M059J (cell line): ENCODE data around the gene TBC1D8. TPM values are rescaled to one million over a fixed set of nuclear protein-coding genes. Genes with fewer than 3 reads are reported as not detected.

Experiments used
- DNase-seq: peaks from one replicate; pipeline ENCODE4 v3.0.0-alpha.2; 2012; ENCODE audit warnings: low read depth
- total RNA-seq: library from RNA; depleted of rRNA; stranded (reverse); fragments of >200 nt; shearing (Covaris generic); gene quantifications from 2 replicates; pipeline ENCODE4 v1.2.3, GENCODE V29; 2014

The TBC1D8 gene
- total RNA-seq, 1 experiment from 2014 or later: 9.3 TPM

GRCh38 chr2:101135412-101136296 lies 15.5 kb downstream of the TBC1D8 start:
- no peak for DNase-seq

DNA sequence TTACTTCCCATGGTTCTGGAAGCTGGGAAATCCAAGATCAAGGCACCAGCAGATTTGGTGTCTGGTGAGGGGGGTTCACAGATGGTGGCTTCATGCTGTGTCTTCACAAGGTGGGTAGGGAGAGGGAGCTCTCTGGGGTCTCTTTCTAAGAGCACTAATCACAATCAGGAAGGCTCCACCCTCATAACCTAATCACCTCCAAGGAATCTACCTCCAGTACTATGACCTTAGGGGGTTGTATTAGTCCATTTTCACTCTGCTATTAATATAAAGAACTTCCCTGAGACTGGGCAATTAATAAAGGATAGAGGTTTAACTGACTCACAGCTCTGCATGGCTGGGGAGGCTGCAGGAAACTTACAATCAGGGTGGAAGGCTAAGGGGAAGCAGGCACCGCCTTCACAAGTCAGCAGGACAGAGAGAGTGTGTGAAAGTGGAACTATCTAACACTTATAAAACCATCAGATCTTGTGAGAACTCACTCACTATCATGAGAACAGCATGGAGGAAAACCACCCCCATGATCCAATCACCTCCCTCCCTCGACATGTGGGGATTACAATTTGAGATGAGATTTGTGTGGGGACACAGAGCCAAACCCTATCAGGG lies 17.6 kb downstream of the TBC1D8 start:
- DNase-seq: no peak

GRCh38 chr2:101132202-101132601 lies 19.0 kb downstream of the TBC1D8 start:
- no peak for DNase-seq

DNA sequence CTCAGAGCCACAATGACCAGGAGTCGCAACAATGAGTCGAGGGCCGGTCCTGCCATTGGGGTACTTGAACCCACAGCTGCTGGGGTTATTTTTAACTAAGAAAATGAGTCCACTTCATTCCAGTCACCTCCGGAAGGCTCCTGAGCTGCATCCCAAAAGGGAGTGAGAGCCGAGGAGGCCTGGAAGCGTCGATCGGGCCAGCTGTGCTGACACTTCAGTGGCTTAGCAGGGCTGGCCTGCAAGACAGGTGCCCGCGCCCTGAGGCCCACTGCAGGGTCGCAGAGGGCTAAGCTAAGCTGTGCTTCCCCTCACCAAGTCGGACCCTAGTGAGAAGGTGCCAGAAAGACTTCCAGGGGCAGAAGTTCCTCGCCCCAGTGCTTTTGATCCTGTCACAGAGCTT lies 21.1 kb downstream of the TBC1D8 start:
- no peak for DNase-seq

- no peak for DNase-seq
These were observed 23.7 kb downstream of the TBC1D8 start for GRCh38 chr2:101127319-101128056.

DNA sequence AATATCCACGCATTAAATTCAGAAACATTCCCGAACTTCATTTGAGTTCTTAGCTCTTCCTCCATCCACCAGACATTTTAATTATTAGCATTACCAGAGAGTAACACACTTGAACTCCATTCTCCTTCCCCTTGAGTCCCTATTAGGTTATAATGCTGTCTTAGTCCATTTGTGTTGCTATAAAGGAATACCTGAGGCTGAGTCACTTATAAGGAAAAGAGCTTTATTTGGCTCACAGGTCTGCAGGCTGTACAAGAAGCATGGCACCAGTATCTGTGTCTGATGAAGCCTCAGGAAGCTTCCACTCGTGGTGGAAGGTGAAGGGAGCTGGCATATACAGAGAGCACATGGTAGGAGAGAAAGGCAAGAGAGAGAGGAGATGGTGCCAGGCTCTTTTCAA lies 25.4 kb downstream of the TBC1D8 start:
- peak; percentile 44 for DNase-seq

DNA sequence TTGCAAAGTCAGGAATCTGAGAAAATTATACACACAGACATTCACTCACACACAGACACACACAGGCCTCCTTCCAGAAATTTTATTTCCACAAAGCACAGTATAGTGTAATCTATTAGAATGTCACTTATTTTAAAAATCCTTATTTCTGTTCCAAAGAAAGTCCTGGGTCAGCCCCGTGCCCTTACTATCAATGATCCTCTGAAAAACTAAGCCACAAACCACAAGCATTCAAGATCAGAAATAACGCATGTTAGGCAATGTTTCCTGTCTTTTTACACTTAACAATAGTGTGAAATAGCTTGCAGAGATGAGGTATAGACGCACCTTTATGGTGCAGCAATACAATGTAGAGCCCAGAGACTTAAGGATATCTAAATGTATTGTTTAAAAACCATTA lies 25.8 kb downstream of the TBC1D8 start:
- DNase-seq: peak; percentile 77

GRCh38 chr2:101124643-101125366 lies 26.4 kb downstream of the TBC1D8 start:
- DNase-seq: peak; percentile 99

DNA sequence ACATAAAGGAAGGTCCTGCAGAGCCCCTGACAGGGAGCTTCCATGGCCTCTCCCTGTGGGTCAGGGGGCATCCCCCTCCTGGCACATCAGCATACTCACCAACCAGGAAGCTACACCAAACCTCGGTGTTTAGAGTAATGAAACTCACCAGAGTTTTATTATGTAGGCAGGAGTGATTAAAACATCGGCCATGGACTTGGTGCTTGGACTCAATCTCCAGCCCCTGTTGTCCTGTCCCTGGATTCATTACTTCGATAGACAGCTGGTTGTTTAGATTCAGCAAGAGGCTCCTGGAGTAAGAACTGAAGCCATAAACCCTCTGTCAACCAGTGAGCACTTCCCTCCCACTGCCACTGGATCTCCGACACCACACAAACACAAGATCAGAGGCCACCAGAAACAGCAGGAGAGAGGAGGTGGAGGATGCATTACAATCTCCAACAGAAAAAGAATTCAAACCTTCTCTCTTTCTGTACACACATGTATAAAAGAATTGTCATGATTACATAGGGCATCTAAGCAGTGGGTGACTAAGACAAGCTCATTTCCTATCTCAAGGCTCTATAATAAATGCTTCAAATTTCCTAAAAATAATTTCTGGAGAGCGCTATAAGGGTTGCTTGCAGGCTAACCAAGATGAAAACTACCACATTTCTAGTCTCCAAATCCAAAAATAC lies 27.2 kb downstream of the TBC1D8 start:
- DNase-seq: peak; percentile 40

- no peak for DNase-seq
These were observed 30.0 kb downstream of the TBC1D8 start for GRCh38 chr2:101121174-101121573.

DNA sequence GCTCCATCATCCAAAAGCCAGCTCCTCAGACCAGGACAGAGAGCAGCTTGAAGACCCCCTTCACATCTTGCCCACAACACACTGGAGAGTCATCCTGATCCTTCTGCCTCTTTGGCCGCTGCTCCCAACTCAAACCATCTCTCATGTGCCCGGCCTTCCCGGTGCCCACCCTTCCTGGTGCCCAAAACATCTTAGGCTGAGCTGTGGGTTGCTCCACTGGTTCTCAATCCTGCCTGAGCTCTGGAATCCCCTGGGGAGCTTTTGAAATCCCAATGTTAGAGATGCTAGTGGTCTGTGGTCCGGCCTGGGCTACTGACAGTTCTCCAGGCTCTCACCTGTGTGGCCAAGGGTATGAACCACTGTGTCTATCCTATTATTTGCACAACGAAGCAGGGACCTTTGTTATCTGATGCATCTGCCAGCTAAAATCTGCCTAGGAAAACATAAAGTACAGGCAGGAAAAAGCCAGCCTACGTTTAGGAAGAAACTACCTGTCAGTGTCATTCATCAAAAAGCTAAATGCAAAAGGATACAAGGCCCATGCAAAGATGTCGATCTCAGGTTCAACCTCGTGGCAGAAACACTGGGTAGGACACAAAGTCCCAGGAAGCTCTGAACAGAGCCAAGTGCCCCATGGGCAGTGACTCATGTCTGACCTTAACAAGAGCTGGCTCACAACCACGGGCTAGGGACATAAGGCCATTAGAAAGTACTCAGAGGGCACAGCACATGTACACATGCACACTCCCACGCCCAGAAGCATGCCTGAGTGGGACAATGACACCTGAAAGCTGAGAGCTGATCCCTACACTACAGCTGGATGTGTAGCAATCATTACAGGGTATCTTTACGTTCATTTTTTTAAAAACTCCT lies 30.8 kb downstream of the TBC1D8 start:
- peak; percentile 96 for DNase-seq

- peak; percentile 82 for DNase-seq
These were observed 31.8 kb downstream of the TBC1D8 start for GRCh38 chr2:101119431-101119830.

GRCh38 chr2:101116841-101117552 lies 34.2 kb downstream of the TBC1D8 start:
- DNase-seq: peak; percentile 20

DNA sequence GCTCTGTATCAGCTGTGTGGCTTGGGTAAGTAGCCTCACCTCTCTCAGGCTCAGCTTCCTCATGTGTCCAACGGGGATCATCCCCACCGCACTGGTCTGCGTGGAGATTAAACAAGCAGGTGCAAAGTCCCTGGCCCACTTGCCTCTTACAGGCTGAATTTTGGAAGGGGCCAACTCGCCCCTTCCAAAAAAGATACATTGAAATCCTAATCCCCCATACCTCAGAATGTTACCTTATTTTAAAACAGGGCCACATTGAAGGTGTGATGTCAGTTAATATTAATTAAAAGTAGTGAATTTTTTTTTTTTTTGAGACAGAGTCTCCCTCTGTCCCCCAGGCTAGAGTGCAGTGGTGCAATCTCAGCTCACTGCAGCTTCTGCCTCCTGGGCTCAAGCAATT lies 34.8 kb downstream of the TBC1D8 start:
- no peak for DNase-seq

GRCh38 chr2:101115664-101116063 lies 35.5 kb downstream of the TBC1D8 start:
- DNase-seq: no peak

DNA sequence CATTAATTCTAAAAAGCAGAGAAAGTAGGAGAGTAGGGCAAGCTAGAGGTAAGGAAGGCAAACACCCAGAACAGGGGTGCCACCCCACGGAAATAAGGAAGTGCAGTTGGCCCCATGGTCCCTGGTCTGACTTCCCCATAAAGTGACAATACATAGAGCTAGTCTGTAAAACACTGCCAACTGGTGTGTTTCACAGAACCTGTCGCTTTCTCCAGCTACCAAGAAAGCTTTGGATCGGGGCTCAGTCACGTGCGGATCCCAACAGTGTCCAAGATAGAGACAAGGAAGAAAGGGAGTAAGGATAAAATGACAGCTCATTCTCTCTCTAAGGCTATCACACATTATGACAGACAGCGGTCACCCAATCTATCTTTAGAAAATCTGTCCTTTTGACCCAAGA lies 36.4 kb downstream of the TBC1D8 start:
- DNase-seq: no peak

DNA sequence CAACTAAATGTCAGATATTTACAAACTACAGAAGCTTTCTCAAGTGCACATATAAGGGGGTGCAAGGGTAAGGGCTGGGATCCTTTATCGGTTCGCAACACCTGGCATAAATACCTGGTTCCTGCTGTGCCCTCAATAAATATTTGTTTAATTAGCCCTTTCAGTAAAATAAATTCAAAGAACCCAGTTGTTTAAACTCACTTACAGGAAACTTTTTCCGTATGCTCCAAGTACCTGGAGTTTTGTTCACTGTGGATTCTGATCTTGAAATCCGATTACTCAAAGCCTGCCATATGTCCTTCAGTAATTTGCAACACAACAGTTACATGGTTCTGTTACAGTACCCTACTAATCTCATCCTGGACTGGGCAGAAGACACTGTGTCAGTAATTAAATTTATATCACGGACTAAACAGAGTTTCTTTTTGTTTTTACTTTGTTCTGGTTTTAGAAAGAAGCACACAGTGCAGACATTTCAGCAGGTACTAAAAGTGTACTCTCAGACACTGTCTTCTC lies 36.9 kb downstream of the TBC1D8 start:
- DNase-seq: no peak

DNA sequence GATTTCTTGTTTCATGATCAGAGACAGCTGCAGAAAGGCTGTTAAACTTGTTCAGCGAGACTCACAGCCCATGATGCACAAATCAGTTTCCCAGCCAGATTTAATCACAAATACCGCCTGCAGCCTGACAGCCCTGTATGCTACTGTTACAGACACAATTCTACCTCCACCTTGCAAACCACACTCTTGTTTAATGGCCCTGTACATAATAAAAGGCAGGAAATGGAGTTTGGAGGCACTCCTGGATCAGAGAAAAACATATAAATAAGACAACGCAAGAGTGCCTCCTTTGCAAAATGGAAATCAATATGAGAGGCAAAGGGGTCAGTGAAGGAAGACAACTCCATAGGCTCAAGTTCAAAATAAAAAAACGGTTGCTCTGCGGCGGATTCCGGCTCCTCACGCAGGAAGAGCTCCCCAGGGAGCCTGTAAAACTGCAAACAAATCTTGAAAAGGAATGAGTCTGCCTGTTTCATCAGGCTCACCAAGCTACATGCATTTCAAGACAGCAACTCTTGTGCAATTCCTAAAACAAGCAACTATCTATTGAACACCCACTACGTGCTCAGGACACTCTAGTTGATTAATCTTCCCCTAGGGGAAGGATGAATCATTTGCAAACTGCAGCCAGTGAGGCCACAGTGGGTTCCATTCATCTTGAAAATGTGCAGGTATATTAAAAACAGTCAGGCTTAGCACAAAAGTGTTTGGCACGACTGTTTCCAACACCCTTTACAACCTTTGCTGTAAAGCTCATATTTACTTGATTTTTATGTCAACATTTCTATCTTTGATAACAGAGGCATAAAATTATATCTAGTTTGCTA lies 37.5 kb downstream of the TBC1D8 start:
- peak; percentile 81 for DNase-seq

GRCh38 chr2:101112772-101113157 lies 38.4 kb downstream of the TBC1D8 start:
- DNase-seq: no peak
